GM19324 (cell line): ENCODE measurements around the gene BNIP3.
"Not testable (repeated sequence)": the region's sequence is repeated elsewhere in the genome, so short reads cannot be mapped to it uniquely, and the experiment has no call there.

Source experiments
- ATAC-seq: cut with Tn5 transposase; IDR thresholded peaks from one replicate; pipeline ENCODE4 v1.9.1; 2021; ENCODE audit warnings: mild to moderate bottlenecking, moderate library complexity; ENCODE audit not compliant: unreplicated experiment, low FRiP score

The BNIP3 gene

DNA sequence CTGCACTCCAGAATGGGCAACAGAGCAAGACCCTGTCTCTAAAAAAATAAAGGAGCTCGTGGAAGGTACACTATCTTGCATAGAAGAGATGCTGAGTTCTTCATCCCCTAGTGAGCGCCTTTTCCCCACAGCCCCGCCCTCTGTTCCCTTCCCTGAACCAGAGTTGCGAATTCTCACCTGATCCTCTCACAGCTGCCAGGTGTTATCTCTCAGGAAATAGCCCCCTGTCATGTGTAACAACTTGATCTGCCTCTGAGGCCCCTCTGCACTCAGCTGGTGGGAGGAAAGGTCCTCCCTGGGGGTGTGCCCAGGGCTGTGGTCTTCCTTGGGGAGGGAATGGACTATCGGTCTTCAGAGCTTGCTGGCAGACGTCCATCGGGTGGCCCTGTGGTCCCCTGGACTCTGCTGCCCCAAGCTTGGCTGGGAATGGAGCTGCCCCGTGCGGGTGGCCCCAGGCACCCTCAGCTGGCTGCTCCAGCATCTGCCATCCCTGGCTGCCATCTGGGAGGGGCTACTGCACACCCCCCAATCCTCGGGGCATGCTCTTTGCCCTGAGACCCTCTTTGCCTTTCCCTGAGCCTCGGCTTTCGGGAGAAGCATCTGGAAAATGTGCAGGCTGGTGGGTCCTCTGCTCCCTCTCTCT lies 21.7 kb upstream of the BNIP3 start:
- no peak for ATAC-seq

GRCh38 chr10:132002004-132002403 lies 20.3 kb upstream of the BNIP3 start:
- ATAC-seq, result no peak

DNA sequence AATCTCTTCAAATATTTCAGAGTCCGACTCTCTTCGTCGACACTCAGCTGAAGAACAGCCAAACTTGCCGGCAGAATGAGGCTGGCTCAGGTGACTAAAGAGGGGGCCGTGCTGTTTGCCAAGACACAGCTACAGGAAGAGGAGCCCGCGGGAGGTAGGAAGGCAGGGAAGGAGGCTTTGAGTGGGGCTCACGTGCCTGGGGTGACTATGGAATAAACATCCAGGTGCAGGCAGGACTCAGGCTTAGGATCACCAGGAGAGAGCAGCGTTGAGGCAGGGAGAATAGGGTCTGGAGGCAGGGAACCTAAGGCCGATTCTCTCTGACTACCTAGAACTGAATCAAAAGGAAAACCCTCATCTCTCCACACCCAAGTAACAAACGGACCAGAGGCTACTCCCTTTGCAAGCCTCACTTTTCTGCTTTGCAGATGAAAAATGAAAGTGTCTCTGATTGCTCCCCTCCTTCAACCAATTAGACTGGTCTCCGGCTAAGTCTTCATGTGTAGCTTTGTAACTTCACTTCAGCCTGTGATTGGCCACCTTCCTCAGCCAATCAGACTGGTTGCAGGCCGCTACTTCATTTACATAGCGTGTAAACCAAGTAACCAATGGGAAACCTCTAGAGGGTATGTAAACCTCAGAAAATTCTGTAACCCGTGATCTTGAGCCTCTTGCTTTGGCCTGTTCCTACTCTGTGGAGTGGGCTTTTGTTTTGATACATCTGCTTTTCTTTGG lies 19.7 kb upstream of the BNIP3 start:
- no peak for ATAC-seq

GRCh38 chr10:131998845-131999681 lies 17.3 kb upstream of the BNIP3 start:
- no peak for ATAC-seq

DNA sequence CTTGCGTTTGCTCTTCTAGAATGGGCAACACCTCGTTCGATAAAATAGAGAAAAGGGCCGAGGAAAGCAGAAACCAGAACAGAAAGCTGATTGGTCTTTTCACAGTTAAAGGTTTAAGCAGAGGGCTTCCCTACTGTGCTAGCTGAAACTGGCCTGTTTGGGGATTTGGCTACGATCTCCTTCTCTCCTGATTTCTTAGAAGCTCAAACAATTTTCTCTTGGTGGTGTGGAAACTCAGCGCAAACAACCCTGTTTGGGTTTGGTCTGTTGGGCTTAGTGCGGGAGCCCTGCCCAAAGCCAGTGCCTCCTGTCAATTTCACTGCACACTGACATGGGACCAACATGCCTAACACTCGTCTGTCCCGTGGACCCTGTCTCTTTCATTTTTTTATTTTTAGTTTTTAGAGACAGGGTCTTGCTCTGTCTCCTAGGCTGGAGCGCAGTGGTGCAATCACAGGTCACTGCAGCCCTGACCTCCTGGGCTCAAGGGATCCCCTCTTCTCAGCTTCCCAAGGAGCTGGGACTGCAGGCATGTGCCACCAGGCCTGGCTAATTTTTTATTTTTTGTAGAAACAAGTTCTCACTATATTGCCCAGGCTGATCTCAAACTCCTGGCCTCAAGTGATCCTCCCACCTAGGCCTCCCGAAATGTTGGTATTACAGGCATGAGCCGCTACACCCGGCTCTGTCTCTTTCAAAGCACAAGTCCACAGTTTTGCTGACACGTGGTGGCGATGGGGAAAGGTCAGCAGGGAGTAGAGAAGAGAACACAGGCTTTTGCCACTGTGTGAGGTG lies 16.5 kb upstream of the BNIP3 start:
- no peak for ATAC-seq

DNA sequence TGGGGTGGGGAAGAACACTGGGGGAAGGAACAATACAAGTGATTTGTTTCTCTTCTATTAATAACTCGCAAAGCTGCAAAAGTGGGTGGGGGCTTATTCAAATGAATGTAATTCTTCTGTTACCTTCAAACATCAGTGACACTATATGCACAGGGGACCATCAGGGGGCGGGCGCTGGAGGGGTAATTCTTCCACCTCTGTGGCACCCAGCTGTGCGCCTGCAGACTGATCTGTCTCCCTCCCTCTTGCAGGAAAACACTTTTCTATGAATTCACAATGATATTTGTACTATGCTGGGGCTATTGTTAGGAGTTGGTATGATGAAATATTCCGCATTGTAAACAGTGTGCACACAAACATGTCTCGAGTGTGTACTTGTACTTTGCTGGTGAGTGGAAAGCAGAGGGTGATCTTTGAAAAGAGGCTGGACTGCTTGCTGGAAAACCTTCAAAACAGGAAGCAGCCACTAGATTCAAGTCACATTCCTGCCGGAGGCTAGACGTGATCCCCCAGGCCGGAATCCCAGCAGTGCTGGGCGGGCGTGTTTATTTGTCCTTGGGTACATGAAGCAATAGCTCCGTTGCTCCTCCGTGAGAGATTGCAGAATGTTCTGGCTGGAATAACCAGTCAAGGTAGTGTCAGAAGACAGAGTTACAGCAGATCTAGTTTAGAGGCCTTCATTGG lies 15.8 kb upstream of the BNIP3 start:
- ATAC-seq, result no peak

- ATAC-seq, result no peak
Measured at GRCh38 chr10:131996466-131997365, 15.0 kb upstream of the BNIP3 start.

DNA sequence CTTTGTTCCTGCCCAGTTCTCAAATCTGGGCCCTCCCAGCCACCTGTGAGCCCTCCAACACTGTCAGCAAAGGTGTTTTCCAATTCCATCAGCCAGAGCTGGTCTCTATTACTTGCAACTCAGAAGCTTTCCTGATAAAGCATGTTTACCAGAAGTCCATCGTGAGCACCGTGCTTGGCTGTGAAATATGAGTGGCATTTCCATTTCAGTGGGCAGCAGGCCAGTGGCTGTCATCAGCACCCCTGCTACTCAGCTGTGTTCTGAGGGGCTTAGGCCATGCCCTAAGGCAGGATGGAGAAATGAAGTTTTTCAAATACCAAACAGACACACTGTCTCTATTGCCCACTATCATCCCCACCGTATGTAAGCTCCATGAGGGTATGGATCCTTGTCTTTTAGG lies 12.7 kb upstream of the BNIP3 start:
- ATAC-seq, result no peak

DNA sequence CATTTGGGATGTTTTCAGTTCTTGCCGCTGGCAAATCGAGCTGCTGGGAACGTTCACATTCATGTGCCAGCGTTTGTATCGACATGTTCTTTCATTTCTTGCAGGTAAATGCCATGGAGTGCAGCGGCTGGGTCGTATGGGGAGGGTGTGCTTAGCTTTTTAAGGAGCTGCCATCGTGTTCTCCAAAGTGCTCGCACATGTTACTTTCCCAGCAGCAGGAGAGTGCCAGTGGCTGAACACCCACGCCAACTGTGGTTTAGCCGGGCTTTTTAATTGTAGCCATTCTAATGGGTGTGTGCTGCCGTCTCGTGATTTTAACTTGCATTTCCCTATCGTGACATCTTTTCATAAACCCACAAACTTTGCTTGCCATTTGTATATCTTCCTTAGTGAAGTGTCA lies 11.6 kb upstream of the BNIP3 start:
- ATAC-seq, result no peak

GRCh38 chr10:131991726-131992125 lies 10.0 kb upstream of the BNIP3 start:
- ATAC-seq, result no peak

DNA sequence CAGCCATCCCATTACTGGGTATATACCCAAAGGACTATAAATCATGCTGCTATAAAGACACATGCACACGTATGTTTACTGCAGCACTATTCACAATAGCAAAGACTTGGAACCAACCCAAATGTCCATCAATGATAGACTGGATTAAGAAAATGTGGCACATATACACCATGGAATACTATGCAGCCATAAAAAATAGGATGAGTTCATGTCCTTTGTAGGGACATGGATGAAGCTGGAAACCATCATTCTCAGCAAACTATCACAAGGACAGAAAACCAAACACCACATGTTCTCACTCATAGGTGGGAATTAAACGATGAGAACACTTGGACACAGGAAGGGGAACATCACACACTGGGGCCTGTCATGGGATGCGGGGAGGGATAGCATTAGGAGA lies 6.1 kb upstream of the BNIP3 start:
- ATAC-seq, result not testable (repeated sequence)

DNA sequence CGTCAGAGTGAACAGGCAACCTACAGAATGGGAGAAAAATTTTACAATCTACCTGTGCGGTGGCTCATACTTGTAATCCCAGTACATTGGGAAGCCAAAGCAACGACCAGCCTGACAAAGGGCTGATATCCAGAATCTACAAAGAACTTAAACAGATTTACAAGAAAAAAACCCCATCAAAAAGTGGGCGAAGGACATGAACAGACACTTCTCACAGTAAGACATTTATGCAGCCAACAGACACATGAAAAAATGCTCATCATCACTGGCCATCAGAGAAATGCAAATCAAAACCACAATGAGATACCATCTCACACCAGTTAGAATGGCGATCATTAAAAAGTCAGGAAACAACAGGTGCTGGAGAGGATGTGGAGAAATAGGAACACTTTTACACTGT lies 5.6 kb upstream of the BNIP3 start:
- ATAC-seq, result not testable (repeated sequence)

DNA sequence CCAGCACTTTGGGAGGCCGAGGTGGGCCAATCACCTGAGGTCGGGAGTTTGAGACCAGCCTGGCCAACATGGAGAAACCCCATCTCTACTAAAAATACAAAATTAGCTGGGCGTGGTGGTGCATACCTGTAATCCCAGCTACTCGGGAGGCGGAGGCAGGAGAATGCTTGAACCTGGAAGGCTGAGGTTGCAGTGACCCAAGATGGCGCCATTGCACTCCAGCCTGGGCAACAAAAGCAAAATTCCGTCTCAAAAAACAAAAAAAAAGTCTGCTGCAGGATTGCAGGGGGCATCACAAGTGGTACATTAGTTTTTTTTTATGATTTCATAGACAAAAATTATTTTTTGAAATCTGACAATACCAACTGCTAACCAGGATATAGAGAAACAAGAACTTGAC lies 5.1 kb upstream of the BNIP3 start:
- ATAC-seq, result not testable (repeated sequence)

DNA sequence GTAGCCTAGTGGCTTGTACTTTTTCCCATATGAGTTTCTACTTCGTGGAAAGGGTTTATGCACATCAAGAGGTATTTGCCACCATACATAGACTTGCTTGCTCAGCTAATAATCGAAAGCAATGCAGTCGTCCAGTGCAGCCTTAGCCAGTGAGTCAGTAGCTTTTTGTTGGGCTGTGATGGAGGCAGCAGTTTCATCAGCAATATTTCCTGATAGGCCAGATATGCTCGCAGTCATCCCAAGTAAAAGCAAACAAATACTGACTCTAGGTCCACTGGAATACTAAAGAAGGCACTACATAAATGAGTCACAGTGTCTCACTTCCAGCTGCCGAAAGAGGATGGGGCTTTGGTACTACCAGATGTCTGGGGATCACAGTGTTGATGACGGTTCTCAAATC lies 2.1 kb upstream of the BNIP3 start:
- ATAC-seq, result no peak

DNA sequence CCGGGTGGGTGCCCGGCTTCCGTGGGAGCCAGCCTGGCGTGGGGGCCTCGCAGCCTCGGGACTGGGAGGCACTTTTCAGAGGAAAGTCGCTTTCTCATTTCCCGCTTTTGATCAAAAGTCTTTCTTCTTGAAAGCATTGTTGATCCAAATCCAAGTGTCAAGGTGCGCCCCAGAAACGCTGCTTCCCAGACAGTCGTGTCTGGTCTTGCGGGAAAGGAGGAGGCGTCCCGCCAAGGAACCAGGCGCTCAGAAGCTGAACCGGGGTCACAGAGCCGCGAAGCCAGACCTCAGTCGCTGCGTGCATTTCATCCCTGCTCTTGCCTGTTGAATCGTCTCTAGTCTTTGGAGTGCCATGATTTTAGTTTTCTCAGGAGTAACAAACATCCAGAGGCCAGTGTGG lies 1.1 kb upstream of the BNIP3 start:
- ATAC-seq, result no peak

DNA sequence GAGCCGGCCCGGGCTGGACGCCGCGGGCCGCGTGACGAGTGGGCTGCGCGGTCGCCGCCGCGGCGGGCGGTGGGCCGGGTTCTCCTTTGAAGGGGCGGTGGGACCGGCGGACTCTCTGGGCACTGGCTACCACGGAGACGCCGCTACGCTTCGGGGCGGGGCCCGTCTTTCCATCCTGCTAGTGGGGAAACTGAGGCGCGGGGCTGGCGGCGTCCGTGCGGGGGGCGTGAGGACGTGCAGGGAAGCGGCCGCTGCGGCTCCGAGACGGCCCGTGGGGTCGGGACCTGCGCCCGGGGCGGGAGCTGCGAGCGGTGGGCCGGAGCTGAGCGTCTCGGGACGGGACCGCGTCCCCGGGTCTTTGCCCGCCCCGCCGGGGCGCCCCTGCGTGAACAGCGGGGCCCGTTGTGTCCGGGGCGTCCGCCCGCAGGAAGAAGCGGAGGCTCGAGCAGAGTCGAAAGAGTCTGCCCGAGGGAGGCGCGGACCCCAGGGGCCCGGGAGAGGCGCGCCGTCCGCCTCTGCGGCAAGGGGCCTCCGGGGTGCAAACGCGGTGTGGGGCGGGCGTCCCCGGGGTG lies 548 bp upstream of the BNIP3 start:
- peak; percentile 14 for ATAC-seq

GRCh38 chr10:131980761-131981428 lies 828 bp downstream of the BNIP3 start:
- ATAC-seq, result no peak

GRCh38 chr10:131980321-131980720 lies 1.4 kb downstream of the BNIP3 start:
- ATAC-seq, result no peak
